Activated naive CD4-positive, alpha-beta T cell treated with anti-CD3 and anti-CD28 coated beads, Interleukin-2, amount 50 U/mL, for 72 hours (primary cell): ENCODE measurements around the gene KCNJ18. TPM values are rescaled to one million over a fixed set of nuclear protein-coding genes. Genes with fewer than 3 reads are reported as not detected.
"Not testable (repeated sequence)": the region's sequence is repeated elsewhere in the genome, so short reads cannot be mapped to it uniquely, and the experiment has no call there.

Source experiments
- ATAC-seq, 2 donors: fragments of 150-1000 bp; cut with Tn5 transposase; 2 replicates each; pipeline ENCODE4 v1.10.0; 2021; ENCODE audit warnings: mild to moderate bottlenecking in 2 of 2, moderate library complexity in 2 of 2
- DNase-seq, 2 donors: peaks; one replicate each; pipeline ENCODE4 v3.0.0; 2021 to 2022; ENCODE audit warnings: low spot score in 2 of 2
- H3K27ac Mint-ChIP-seq, 2 donors: one replicate each; pipeline ENCODE4 v1.8.0; 2022; ENCODE audit warnings: mild to moderate bottlenecking in 2 of 2, mixed read lengths in 2 of 2
- H3K36me3 Mint-ChIP-seq, 2 donors: one replicate each; pipeline ENCODE4 v1.8.0; 2022; ENCODE audit warnings: mixed read lengths in 2 of 2
- H3K9me3 Mint-ChIP-seq, 2 donors: one replicate each; pipeline ENCODE4 v1.8.0; 2022; ENCODE audit warnings: mixed read lengths in 2 of 2
- total RNA-seq, 2 donors: library from RNA; stranded (reverse); gene quantifications; one replicate each; pipeline ENCODE4 v1.2.3, GENCODE V29; 2022

The KCNJ18 gene
- total RNA-seq, 2 donors from 2014 or later = not detected

DNA sequence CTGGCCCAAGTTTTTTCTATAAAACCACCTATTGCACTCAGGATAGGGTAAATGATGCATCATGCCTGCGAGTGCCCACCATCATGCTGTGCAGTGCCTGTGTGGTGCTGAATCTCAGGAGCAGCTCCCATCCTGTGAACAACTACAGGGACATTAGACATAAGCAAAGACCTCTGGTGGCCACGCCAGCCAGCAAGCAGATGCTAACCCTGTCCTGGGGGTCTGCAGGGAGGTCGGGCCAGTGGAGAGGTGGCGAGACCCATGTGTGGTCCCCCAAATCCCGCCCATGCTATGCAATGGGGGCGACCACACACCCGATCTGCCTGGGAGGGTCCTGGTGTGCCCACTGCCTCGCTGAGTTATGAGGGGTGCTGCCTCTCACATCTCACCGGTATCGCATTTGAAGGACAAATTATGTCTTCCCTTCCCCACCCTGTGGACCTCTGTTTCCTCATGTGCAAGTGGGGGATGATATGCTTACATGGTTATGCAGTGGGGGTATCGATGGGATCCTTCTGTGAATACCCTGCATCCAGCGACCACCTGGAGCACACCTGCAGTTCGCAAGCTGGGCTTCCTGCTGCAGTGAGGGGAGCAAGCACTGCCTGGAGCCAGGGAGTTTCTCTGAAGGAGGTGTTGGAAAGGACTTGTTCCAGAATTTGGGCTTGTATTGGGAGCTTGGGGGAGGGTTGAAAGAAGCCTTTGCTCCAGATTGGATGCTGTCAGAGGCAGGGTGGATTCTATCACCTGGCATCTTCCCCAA is 23.4 kb upstream of the KCNJ18 start:
- not testable (repeated sequence) for H3K27ac Mint-ChIP-seq, ATAC-seq
- peak in 1 of 2 donors; percentile 44 for DNase-seq
- H3K36me3 Mint-ChIP-seq = peaks cover 9 to 13% of the 10 kb centered on the region in 2 donors
- H3K9me3 Mint-ChIP-seq = peaks cover 8 to 13% of the 10 kb centered on the region in 2 donors

DNA sequence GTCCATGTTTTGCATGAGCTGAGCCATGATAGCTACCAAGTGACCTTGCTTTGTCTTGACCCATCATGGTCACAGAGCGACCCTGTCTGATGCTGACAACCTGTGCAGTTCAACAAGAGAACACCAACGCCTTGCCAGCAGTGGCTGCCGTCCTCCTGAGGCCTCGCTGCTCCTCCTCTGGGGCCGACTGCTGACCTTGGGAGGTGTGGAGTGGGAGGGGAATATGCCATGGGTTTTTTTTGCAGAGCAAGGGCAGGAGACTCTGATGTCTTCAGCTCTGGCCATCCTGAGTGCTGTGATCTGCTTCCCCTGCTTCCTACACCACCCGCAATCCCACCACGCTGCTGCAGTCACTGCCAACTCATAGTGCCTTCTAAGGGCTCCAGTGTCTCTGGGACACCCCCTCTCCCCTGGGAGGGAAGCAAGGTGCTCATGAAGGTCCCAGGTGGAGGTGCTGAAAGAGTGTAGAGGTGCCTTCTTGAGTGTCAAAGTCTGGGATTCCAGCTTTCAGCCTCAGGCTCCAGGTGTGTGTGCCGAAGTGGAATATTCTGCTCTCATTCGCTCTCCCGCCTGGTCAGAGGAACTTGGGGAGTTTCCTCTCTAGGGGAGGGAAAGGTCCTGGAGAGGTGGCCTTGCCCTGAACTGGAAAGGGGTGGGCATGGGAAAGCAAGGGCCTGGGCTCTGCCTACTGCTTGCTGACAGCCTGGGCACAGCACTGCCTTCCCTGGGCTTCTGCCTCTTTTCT is 22.5 kb upstream of the KCNJ18 start:
- DNase-seq = peak in 1 of 2 donors; percentile 38
- not testable (repeated sequence) for H3K9me3 Mint-ChIP-seq, H3K27ac Mint-ChIP-seq, ATAC-seq
- peaks cover 4 to 14% of the 10 kb centered on the region in 2 donors for H3K36me3 Mint-ChIP-seq

DNA sequence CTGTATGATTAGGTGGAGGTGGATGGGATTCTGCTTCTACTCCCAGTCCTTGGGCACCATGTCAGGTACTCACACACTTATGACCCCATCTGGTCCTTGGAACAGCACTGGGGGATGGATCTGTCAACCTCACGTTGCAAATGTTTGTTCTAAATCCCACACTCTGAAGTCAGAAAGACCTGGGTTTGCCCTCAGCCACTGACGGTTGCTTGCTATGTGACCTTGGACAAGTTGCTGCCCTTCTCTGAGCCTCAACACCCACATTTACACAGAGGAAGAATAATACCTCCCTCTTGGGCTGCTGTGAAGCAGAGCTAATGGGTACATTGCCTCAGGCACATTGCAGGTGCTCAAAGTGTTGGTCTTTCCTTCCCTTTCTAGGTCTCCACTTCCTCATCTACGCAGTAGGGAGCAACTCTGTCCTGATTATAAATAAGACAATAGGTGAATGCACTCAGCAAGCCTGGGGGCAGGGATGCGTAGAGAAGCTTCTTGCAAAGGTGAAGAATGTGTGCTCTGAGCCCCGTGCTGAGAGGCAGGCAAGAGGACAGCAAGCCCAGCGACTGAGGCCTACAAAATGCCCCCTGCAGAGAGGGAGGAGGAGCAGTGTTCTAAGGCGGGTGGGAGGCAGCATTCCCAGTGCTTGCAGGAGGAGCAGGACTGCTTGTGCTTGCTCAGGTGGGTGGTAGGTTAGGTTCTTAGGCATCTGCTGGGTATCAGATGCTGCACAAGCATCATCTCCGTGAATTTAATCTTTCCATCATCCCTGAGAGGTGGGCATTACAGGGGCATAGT is 21.8 kb upstream of the KCNJ18 start:
- H3K36me3 Mint-ChIP-seq = peaks cover 4 to 14% of the 10 kb centered on the region in 2 donors
- ATAC-seq, H3K27ac Mint-ChIP-seq: not testable (repeated sequence)

DNA sequence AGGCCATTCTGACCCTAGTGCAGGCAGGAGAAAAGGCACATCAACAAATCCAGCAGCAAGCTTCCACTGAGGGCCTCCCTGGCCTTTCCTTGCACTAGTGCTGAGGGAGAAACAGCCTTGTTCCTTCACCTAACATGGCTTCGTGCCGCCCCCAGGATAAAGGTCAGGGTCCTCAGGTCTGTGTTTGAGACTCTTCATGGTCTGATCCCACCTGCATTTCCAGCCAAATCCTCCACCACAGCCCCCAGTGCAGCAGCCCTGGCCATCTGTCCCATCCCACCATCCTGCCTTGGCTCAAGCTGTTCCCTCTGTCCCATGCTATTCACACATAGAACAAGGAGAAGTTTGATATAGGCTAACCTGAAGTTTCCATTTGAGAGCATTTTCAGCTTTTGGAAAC is 20.9 kb upstream of the KCNJ18 start:
- peaks cover 4 to 14% of the 10 kb centered on the region in 2 donors for H3K36me3 Mint-ChIP-seq
- not testable (repeated sequence) for ATAC-seq, DNase-seq, H3K27ac Mint-ChIP-seq, H3K9me3 Mint-ChIP-seq

More for the DNA sequence above, 21.8 kb upstream of the KCNJ18 start:
- DNase-seq, H3K9me3 Mint-ChIP-seq: not testable (repeated sequence)

- H3K27ac Mint-ChIP-seq, DNase-seq, ATAC-seq, H3K9me3 Mint-ChIP-seq: not testable (repeated sequence)
- H3K36me3 Mint-ChIP-seq = peaks cover 4 to 12% of the 10 kb centered on the region in 2 donors
These were observed 20.5 kb upstream of the KCNJ18 start for GRCh38 chr17:21671871-21672270.

DNA sequence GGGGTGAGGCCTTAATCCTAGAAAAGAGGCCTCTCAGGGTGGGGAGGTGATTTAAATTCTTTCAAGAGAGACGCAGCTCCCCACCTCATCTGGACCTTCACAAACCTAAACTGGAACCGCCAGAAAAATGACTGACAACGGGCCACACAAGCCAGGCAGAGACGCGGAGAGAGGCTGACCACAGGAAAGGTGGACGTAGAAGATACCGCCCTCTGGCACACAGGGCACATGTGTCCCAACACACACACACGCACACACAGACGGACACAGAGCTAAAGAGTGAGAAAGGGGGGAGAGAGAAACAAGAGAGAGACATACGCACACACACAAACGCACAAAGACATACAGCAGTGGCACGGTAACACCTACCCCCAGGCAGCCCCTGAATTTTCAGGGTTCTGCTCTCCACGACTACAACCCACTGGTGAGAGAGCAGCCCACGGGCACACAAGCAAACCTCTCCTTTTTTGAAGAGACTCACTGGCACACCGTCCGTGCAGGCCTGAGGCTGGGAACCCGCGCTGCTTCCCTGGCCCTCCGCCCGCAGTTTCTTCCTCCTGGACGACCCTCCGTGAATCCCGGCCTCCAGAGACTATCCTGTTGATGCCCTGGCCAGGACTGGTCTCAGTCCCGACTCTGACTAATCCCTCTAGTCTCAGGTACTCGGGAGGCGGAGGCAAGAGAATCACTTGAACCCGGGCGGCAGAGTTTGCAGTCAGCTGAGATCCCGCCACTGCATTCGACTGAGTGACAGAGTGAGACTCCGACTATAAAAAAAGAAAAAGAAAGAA is 18.7 kb upstream of the KCNJ18 start:
- not testable (repeated sequence) for H3K27ac Mint-ChIP-seq, ATAC-seq, H3K36me3 Mint-ChIP-seq, H3K9me3 Mint-ChIP-seq
- peak in 1 of 2 donors; percentile 44 for DNase-seq

- peak in 1 of 2 donors; percentile 54 for DNase-seq
- ATAC-seq = no peak
- peaks cover 0 to 7% of the 10 kb centered on the region in 2 donors for H3K9me3 Mint-ChIP-seq
- no peak overlapping the region for H3K27ac Mint-ChIP-seq
- H3K36me3 Mint-ChIP-seq = peaks cover 4 to 8% of the 10 kb centered on the region in 2 donors
These were observed 18.0 kb upstream of the KCNJ18 start for GRCh38 chr17:21674242-21674731.

DNA sequence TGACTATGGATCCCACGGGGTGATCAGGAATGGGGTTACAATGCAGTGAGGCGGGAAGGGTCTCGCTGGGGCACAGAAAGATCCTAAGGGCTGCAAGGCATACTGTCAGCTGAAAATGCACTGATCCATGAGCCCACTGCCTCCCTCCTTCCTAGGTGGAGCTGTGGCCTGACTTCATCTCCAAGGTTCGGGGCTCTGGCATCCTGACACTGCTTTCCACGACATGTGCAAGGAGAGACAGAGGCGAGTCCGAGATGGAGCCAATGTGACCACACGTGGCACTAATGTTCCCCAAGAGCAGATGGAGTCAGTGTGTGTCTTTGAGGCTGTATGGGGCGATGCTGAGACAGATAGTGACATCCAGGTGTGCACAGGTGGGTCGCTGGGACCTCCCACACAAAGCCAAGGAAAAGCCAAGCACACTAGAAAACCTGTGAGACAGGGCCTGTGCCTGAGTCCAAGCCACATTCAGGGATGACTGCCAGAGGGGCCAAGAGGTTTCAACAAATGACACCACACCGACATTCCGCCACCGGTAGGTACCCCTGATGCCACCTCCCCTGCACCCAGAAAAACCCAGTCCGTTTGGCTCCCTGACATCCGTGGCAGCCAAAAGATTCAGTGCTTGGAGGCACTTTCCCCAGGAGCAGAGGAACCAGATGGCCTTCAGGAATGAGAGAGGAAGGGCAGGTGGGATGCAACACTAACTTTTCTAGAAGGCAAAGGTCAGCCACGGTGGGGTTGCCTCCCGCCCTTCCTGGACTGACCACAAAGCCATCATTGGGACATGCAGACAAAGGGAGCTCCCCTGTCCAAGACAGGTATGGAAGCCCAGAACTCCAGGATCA is 17.2 kb upstream of the KCNJ18 start:
- ATAC-seq, H3K36me3 Mint-ChIP-seq, H3K9me3 Mint-ChIP-seq: not testable (repeated sequence)
- peak in 1 of 2 donors; percentile 37 for DNase-seq
- peak overlapping the region in 1 of 2 donors; percentile 14 for H3K27ac Mint-ChIP-seq

GRCh38 chr17:21675739-21676130 is 16.6 kb upstream of the KCNJ18 start:
- H3K36me3 Mint-ChIP-seq, DNase-seq, ATAC-seq: not testable (repeated sequence)

DNA sequence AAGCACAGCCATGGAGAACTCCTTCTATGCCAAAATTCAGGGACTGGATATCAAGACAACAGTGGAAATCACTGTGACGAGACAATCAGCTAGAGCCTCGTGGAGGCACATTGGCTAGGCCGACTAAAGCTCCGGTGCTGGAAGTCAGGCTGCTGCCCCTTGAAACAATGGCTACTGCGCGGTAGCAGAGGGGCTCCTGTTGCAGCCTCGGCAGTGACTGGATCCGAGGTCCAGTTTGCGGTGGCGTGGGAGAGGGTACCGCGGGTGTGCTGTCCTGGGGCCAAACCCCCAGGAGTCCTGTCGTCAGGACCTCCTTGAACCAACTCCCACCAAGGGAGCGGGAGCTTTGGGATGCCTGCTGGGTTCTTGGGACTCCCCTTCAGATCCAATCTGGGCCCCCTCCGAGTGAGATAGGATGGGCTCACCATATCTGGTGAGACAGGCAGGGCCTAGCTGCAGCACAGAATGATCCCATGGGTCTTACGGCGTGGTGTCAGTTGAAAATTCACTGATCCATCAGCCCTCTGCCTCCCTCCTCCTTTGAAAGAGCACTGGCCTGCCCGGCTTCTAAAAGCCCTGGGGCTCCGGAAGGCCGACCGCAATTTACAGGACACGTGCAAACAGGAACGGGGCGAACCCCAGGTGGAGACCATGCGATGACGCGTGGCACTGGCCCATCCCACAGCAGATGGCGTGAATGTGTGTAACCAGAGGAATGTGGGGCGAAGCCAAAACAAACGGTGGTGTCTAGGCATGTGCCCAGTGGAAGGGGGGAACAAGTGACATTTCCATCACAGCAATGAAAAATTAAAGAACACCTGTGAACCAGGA is 15.8 kb upstream of the KCNJ18 start:
- Mint-ChIP-seq H3K27ac (no peak overlapping the region), H3K36me3 (peaks cover 4 to 8% of the 10 kb centered on the region in 2 donors), H3K9me3 (peaks cover 0 to 7% of the 10 kb centered on the region in 2 donors)
- ATAC-seq (no peak), DNase-seq (peak in 1 of 2 donors; percentile 52)

More at GRCh38 chr17:21675739-21676130, 16.6 kb upstream of the KCNJ18 start:
- H3K27ac Mint-ChIP-seq, H3K9me3 Mint-ChIP-seq: not testable (repeated sequence)

GRCh38 chr17:21677126-21677910 is 15.0 kb upstream of the KCNJ18 start:
- Mint-ChIP-seq H3K27ac (peak overlapping the region in 1 of 2 donors; percentile 57), H3K9me3 (peaks cover 0 to 7% of the 10 kb centered on the region in 2 donors), H3K36me3 (peaks cover 4 to 8% of the 10 kb centered on the region in 2 donors)
- DNase-seq (peak in 1 of 2 donors; percentile 45), ATAC-seq (no peak)

GRCh38 chr17:21677911-21678310 is 14.4 kb upstream of the KCNJ18 start:
- ATAC-seq (no peak), DNase-seq (no peak)
- Mint-ChIP-seq H3K27ac (no peak overlapping the region), H3K9me3 (peaks cover 0 to 7% of the 10 kb centered on the region in 2 donors), H3K36me3 (peaks cover 4 to 8% of the 10 kb centered on the region in 2 donors)

DNA sequence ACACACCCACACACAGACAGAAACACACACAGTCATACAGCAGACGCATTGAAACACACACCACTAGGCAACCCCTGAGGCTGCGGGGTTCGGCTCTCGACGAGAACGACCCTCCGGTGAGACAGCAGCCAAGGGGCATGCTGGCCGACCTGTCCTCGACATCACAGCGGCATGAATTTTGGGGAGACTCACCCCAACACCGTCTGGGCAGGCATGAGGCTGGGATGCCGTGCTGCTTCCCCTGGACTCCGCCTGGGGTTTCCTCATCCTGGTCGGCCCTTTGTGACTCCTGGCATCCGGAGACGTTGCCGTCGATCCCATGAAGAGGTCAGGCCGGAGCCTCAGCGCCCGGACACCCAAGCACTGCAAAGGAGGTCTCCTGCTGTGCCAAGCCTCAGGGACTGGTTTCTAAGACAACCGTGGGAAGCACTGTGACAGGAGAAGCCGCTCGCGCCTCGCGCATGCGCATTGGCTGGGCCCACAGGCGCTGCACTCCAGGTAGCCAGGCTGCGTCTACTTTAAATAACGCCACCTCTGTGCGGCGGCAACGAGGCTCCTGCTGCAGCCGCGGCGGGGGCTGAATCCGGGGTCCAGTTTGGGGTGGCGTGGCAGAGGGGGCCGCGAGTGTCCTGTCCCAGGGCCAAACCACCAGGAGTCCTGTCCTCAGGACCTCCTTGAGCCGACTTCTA is 13.8 kb upstream of the KCNJ18 start:
- H3K36me3 Mint-ChIP-seq = peaks cover under 1 to 5% of the 10 kb centered on the region in 2 donors
- DNase-seq (peak in 1 of 2 donors; percentile 51), ATAC-seq (no peak)
- no peak overlapping the region for H3K27ac Mint-ChIP-seq
- H3K9me3 Mint-ChIP-seq = peaks cover 0 to 3% of the 10 kb centered on the region in 2 donors
